Thyroid gland (tissue), 4 donors: ENCODE measurements around the gene ZBTB7A. TPM values are rescaled to one million over a fixed set of nuclear protein-coding genes. Genes with fewer than 3 reads are reported as not detected.

Experiments used
- DNase-seq, 2 donors: peaks; one replicate each; pipeline ENCODE4 v3.0.0-alpha.2; 2019
- H3K27ac ChIP-seq, 3 donors: fragments of 200-600 bp; sonication (generic); 1 replicate in 2 of 3; 2 replicates in 1 of 3; pipeline ENCODE4 v1.5.1; 2016 to 2019; ENCODE audit warnings: mild to moderate bottlenecking in 1 of 3, moderate library complexity in 1 of 3
- H3K27me3 ChIP-seq: fragments of 200-600 bp; sonication (generic); one replicate; pipeline ENCODE4 v1.5.1; 2019
- H3K36me3 ChIP-seq, 2 donors: fragments of 200-600 bp; sonication (generic); one replicate each; pipeline ENCODE4 v1.5.1; 2016 to 2019
- H3K4me1 ChIP-seq, 2 donors: fragments of 200-600 bp; sonication (generic); one replicate each; pipeline ENCODE4 v1.5.1; 2017 to 2019
- H3K4me3 ChIP-seq, 3 donors: fragments of 200-600 bp; sonication (generic); replicated peaks in 1 of 3; 1 replicate in 2 of 3; 2 replicates in 1 of 3; pipeline ENCODE4 v1.5.1; 2016; ENCODE audit warnings: mild to moderate bottlenecking in 1 of 3
- H3K9me3 ChIP-seq: fragments of 200-600 bp; sonication (generic); one replicate; pipeline ENCODE4 v1.5.1; 2017
- CTCF ChIP-seq, 6 experiments: fragments of 200-600 bp in 3 of 6; fragments of 450-650 bp in 3 of 6; sonication (generic) in 3 of 6; IDR thresholded peaks; one replicate each; pipeline ENCODE4 v1.5.1; 2016 to 2019; ENCODE audit warnings: antibody characterized with exemption in 6 of 6, mild to moderate bottlenecking in 2 of 6, inconsistent platforms in 1 of 6, moderate library complexity in 1 of 6
- POLR2A ChIP-seq, 2 donors: fragments of 450-650 bp; IDR thresholded peaks; one replicate each; pipeline ENCODE4 v1.6.1; 2017; ENCODE audit warnings: antibody characterized with exemption in 2 of 2, mild to moderate bottlenecking in 2 of 2, moderate library complexity in 1 of 2
- WGBS, 2 donors: methylation state at CpG; one replicate each; pipeline ENCODE4 v1.1.5; 2017; 5-methylcytosine and 5-hydroxymethylcytosine counted together
- intact Hi-C: fragments of 100-400 bp; cut with DNase I; formaldehyde crosslinking; loops from one replicate; pipeline ENCODE4 v1.15.1; 2023
- total RNA-seq, 4 donors: library from RNA; depleted of rRNA; stranded (reverse); fragments of >200 nt; gene quantifications; one replicate each; pipeline ENCODE4 v1.2.3, GENCODE V29; 2016

ZBTB7A gene
- total RNA-seq, 4 donors from 2014 or later = 45.3 to 85.3 (median 54.9) TPM

DNA sequence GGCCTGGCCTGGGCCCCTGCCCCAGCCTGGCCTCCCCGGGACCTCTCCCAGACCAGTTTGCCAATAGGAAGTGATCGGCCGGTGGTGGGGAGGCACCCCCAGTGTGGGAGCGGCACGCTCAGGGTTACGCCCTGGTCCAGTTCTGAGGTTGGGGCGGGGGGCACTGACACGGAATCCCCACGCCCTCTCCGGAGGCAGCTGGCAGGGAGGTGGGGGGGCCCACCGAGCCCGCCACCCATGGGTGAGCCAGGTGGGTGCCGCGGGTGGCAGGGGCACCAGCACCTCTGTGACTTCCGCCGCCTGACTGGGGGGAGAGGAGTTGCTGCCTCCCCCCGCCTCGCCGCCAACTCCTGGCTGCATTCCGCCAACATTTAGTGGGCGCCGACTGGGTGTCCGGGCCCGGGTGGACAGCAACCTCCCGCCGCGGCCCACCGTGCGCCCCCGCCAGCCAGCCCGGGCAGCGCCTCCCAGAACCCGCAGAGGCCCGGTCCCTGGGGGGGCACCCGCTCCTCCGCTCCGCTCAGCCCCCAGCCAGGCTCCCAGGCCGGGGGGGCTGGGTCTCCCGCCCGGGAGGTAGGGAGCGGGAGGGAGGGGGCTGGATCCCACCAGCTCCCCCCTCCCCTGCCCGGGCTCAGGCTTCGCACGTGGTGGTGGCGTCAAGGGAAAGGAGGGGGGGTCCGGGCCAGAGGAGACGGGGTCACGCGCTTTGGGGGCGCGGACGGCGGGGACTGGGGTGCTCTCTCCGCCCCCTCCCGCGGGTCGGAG is 2.0 kb downstream of the ZBTB7A start:
- Histone ChIP-seq H3K27me3 (no peaks in the 10 kb centered on the region), H3K9me3 (no peaks in the 10 kb centered on the region), H3K36me3 (no peaks in the 10 kb centered on the region), H3K4me1 (peaks cover 45 to 52% of the 10 kb centered on the region in 2 donors), H3K4me3 (peak overlapping the region; percentile 27 to 92 (median 88)), H3K27ac (peak overlapping the region; percentile 97 to 98 (median 98))
- DNase-seq = peak; percentile 45 to 59
- TF ChIP-seq POLR2A (IDR thresholded peaks at IDR 0.05) (no peak), CTCF (IDR thresholded peaks at IDR 0.05) (no peak)
- WGBS, 2 donors = 2% methylated on average over 14 of the region's 57 CpGs; no CpG with 5 or more reads in 1 of the 2 donors
- intact Hi-C loops = loop anchor here (5.0 kb wide), 1 partner anchor 58 kb away; the partner anchor contains the start of gene MAP2K2

- intact Hi-C loops = no loop called here
- Histone ChIP-seq H3K27me3 (no peaks in the 10 kb centered on the region), H3K4me3 (peak overlapping the region; percentile 27 to 92 (median 88)), H3K4me1 (peaks cover 50 to 58% of the 10 kb centered on the region in 2 donors), H3K9me3 (no peaks in the 10 kb centered on the region), H3K36me3 (no peaks in the 10 kb centered on the region), H3K27ac (peak overlapping the region; percentile 97 to 98 (median 98))
- 3 to 6% methylated on average over 19 of the region's 24 CpGs for WGBS, 2 donors
- DNase-seq = peak; percentile 50
- TF ChIP-seq CTCF (IDR thresholded peaks at IDR 0.05) (no peak), POLR2A (IDR thresholded peaks at IDR 0.05) (no peak)
Observed at GRCh38 chr19:4064149-4064495, 2.6 kb downstream of the ZBTB7A start.

GRCh38 chr19:4063369-4064148 is 3.1 kb downstream of the ZBTB7A start:
- peak overlapping the region; percentile 97 to 98 (median 98) for H3K27ac ChIP-seq
- H3K4me1 ChIP-seq = peaks cover 54 to 63% of the 10 kb centered on the region in 2 donors
- no peaks in the 10 kb centered on the region for H3K9me3 ChIP-seq
- peak overlapping the region; percentile 27 to 92 (median 88) for H3K4me3 ChIP-seq
- TF ChIP-seq POLR2A (IDR thresholded peaks at IDR 0.05) (no peak), CTCF (IDR thresholded peaks at IDR 0.05) (no peak)
- no peak for DNase-seq
- 49 to 52% methylated on average over 29 to 30 of the region's 31 CpGs for WGBS, 2 donors
- intact Hi-C loops = no loop called here
- no peaks in the 10 kb centered on the region for H3K27me3 ChIP-seq
- H3K36me3 ChIP-seq = no peaks in the 10 kb centered on the region

GRCh38 chr19:4062419-4063368 is 4.0 kb downstream of the ZBTB7A start:
- intact Hi-C loops = no loop called here
- Histone ChIP-seq H3K27me3 (no peaks in the 10 kb centered on the region), H3K36me3 (no peaks in the 10 kb centered on the region), H3K27ac (peak overlapping the region in 2 of 3 donors; percentile 98), H3K4me1 (peaks cover 54 to 63% of the 10 kb centered on the region in 2 donors), H3K9me3 (no peaks in the 10 kb centered on the region), H3K4me3 (no peak overlapping the region)
- no peak for DNase-seq
- WGBS, 2 donors = 70 to 77% methylated on average over 9 to 11 of the region's 30 CpGs
- no peak for TF ChIP-seq POLR2A (IDR thresholded peaks at IDR 0.05)
- no peak for TF ChIP-seq CTCF (IDR thresholded peaks at IDR 0.05)
